ENCODE measurements around the gene CASD1. TPM values are rescaled to one million over a fixed set of nuclear protein-coding genes. Genes with fewer than 3 reads are reported as not detected.

CASD1 gene
- total and polyA plus RNA-seq, 10 of the 15 experiments (the other 5 are each of a cell fraction or from before 2014, with no cell fraction given): 4.0 to 18.6 (median 10.7) TPM

GRCh38 chr7:94497874-94498670, 11.5 kb upstream of the CASD1 start:
- intact Hi-C loops (cut with micrococcal nuclease; ENCODE audit: unreplicated experiment) (no loop called here), in situ Hi-C loops (cut with MboI) (no loop called here)
- ChIA-PET RAD21 (ENCODE audit: unreplicated experiment) (no interaction called here), SMC1A (ENCODE audit: uncharacterized antibody, unreplicated experiment) (interaction anchor here (0.9 to 1.0 kb wide), 2 partner anchors 10 to 49 kb away, joined by 3 read pairs; no protein-coding TSS in a partner anchor), CTCF (interaction anchor here (0.5 to 0.9 kb wide), 3 partner anchors 11 to 979 kb away, joined by 3 to 5 read pairs (median 3); no protein-coding TSS in a partner anchor), POLR2A (no interaction called here)
- DNase-seq (ENCODE audit: low read depth, low spot score) (no peak), ATAC-seq (no peak), FAIRE-seq (no peak)
- Histone ChIP-seq H3K36me3 (ENCODE audit: control insufficient read depth in 2 of 2, insufficient read depth in 2 of 2, low read length in 1 of 2) (no peaks in the 10 kb centered on the region), H3K27me3 (replicated peaks in 1 of 2; ENCODE audit: control insufficient read depth in 2 of 2, insufficient read depth in 2 of 2, low read length in 1 of 2) (no peaks in the 10 kb centered on the region), H2AFZ (ENCODE audit: control insufficient read depth, low read depth, low read length) (no peak overlapping the region), H3K4me3 (no peak overlapping the region), H3K4me1 (ENCODE audit: control insufficient read depth, insufficient read depth, low read length) (no peaks in the 10 kb centered on the region), H3K27ac (ENCODE audit: control insufficient read depth, insufficient read depth) (no peak overlapping the region), H3K9me3 (replicated peaks; ENCODE audit: control insufficient read depth, insufficient read depth, low read length) (no peaks in the 10 kb centered on the region), H4K20me1 (ENCODE audit: control insufficient read depth, insufficient read depth) (no peaks in the 10 kb centered on the region), H3K4me2 (ENCODE audit: control insufficient read depth, insufficient read depth) (no peak overlapping the region), H3K79me2 (ENCODE audit: control insufficient read depth, insufficient read depth, low read length) (no peaks in the 10 kb centered on the region), H3K9ac (ENCODE audit: control insufficient read depth, insufficient read depth, low read length) (no peak overlapping the region)
- BruUV-seq (replicated peaks): no TSS peak
- WGBS (ENCODE audit: insufficient coverage, insufficient replicate concordance, low lambda C conversion rate, missing lambda C conversion rate): 58% methylated on average over 2 of the region's 2 CpGs
- no peak for TF ChIP-seq ZBTB40 (IDR thresholded peaks at IDR 0.05; ENCODE audit: borderline replicate concordance)
- TF ChIP-seq RELB (IDR thresholded peaks at IDR 0.05; ENCODE audit: low read depth): no peak
- TF ChIP-seq SIX5 (IDR thresholded peaks at IDR 0.05; ENCODE audit: low read depth, low read length, severe bottlenecking): no peak
- TF ChIP-seq NR2C1 (IDR thresholded peaks at IDR 0.05): no peak
- TF ChIP-seq E2F8 (IDR thresholded peaks at IDR 0.05; ENCODE audit: low read depth, partially characterized antibody): no peak
- no peak for TF ChIP-seq MAX (IDR thresholded peaks at IDR 0.05; ENCODE audit: low read depth, low read length)
- no peak for TF ChIP-seq ZBED1 (IDR thresholded peaks at IDR 0.05; ENCODE audit: borderline replicate concordance)
- no peak for TF ChIP-seq PBX3 (IDR thresholded peaks at IDR 0.05; ENCODE audit: insufficient replicate concordance, low read depth, low read length)
- TF ChIP-seq NFYB (IDR thresholded peaks at IDR 0.05; ENCODE audit: insufficient read depth, low read depth, low read length): no peak
- TF ChIP-seq JUND (IDR thresholded peaks at IDR 0.05; ENCODE audit: low read depth, low read length): no peak
- TF ChIP-seq KLF5 (IDR thresholded peaks at IDR 0.05; ENCODE audit: partially characterized antibody): no peak

Measured in GM12878 (cell line).